NCI-H446 treated with DMSO at 0.1 percent for 48 hours (cell line): ENCODE results near the gene TRIM9.

Experiments
- DNase-seq: peaks from one replicate; lab custom pipeline; 2025; lab: John Stamatoyannopoulos, UW

The TRIM9 gene

DNA sequence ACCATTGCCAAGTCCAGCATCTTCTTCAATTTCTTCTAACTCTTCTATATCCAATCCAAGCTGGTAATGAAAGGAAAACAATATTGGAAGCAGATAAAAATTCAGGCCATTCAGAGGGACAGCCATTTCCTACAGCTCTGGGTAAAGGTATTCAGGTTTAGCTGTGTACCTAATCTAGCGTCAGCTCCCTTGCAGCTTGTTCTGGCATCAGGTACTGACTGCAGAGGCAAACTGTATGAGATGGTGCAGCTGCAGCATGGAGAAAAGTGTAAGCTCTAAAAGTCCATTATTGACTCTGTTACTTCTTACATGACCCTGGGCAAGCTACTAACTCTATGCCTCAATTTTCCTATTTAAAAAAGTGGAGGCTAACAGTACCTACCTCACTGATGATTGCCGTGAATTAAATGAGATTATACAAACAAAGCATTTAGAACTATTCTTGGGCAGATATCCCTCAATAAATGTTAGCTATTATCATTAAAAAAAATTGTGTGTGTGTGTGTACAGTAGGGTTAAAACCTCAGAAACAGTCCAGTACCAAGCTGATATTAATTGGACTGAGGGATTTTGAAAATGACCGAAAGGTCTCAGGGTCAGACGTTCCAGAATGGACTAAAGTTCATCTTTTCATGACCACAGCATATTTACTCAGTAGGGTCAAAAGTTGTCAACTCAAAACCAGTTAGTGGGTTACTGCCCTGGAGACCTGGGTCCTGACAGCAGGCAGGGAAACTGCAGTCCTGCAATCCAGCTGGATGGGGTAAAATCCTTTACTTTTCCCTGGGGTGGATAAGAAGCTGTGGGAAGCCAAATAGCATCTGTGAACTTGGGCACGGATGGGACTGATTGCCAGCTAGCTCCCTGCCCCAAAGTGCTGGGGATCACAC lies 159.5 kb downstream of the TRIM9 start:
- DNase-seq, result no peak

DNA sequence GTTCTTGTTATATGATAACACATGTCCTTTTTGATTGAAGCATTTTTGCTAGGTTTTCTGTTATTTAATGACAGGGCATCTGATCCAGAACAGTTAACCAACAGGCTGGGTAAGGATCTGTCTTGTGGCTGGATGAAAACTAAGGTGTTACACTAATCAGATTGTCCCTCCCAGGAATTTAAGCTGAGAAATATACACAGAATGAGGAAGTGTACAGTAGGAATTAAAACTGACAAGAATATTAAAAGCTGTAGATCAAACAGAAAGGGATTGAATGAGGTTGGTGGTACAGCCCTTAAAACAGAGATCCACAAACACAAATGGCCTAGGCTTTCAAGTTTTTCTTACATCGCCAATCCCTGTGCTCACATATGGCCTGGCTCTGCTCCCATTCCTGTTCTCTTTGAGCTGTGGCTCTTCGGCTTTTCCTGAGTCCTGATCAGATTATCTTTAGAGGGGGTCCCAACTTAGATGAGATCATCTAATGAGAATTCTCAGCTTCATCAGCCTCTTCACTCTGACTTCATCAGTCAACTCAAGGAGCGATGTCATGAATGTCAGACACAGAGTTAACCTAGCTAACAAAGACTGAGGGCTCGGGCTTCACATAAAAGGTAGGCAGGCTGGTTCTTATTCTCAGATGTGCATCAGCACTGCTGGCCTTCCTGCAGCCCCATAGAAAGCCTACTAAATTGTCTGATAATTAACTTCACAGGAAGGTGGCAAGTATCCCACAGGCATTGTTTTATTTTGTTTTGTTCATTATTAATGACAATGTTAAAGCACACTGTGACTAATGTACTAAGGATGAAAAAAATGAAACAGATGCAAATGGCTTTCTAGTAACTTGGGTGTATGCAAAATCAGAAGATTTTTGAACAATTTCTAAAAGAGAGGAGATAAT lies 162.1 kb downstream of the TRIM9 start:
- no peak for DNase-seq

DNA sequence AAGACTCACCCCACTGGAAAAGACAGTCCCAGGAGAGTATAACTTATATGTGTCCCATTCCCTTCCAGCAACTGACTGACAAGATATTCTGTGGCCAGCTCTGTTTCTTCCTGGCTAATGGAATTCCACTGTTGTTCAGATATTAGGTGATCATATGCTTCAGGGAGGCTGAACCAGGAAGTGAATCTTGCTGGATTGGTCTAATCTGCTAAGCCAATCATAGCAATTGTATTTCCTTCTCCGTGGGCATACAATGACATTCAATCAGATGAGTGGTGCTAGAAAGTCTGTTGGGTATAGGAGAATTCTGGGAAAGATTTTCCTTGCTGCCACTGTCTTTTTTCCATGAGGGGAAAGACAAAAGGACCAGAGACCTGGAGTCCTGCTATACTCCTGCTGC lies 162.7 kb downstream of the TRIM9 start:
- no peak for DNase-seq

DNA sequence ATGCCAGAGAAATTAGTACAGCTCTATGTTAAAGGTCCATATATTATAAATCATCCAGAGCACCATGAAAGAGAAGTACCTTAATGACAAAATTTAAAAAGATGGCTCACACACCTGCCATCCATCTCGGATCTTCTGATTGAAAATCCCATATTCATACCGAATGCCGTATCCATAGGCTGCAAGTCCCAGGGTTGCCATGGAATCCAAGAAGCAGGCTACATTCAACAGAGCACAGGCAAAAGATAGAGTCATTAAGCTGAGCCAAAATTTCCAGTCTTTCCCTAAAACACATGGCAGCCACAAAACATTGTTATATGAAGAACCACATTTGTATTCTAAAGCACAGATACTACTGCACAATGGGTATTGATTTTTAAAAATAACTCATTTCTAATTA lies 163.3 kb downstream of the TRIM9 start:
- DNase-seq, result no peak

DNA sequence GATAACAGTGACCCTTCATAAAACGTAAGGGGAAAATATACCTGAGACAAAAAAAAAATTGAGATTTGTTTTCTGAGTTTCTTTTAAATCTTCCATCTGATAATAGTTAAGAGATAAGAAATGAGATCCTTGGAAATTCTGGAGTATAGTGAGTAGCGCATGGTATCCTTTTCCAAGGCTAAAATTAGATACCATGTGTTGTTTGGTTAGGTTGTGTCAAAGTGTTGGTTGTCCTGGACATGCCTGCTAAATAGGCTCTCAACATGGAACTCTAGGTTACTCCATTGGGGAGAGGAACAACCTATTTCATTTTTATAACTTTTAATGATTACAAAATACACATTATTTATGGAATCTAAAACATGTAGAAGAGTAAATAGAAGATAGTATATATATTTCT lies 165.4 kb downstream of the TRIM9 start:
- DNase-seq, result no peak

DNA sequence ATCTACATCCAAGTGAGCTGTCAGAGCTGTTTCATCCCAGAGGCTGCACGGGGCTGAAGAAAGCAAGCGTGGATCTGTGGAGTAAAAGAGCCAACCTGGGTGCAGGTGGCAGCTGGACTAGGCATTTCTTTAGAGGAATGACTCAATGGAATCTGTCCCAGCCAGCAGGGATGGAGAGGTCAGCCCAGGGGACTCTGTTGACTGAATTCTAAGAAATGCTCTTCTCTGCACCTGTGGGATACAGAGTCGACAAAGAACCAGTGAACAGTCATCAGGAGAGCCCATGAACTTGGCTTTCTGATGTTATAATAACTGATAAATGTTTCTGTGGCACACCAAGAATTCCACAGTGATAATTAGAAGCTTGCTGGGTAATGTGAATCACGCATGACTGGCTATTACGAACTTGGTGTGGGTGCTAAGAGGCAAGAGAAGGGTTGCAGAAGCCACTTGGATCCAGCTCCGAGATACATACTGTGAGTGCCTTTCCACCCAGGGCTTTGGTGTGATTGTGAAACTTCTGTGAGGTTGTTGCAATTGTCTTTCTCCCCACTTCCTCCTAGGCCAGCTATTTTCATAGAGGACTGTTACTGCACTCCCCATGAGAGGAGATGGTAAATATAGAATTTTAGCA lies 166.8 kb downstream of the TRIM9 start:
- no peak for DNase-seq

DNA sequence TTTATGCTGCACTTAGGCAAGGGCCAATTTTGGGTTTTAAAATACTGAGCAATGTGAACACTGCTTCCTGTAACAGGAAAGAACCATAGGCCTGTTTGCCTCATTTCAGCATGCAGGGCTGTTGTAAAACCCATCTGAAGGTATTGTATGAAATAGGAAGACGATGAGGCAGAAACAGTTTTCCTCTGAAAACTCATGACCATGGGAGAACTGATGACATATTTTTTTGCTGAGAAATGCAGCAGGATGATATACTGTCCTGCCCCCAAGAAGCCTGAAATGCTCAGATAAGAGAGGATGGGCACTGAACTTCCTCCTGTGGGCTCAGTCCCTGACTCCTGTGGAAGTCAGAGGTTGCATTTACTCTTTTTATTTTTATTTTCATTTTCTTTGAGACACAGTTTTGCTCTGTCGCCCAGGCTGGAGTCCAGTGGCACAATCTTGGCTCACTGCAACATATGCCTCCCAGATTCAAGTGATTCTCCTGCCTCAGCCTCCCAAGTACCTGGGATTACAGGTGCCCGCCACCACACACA lies 168.0 kb downstream of the TRIM9 start:
- DNase-seq, result no peak
